ENCODE data around the gene AQP12B.
"Not testable (repeated sequence)": the region's sequence is repeated elsewhere in the genome, so short reads cannot be mapped to it uniquely, and the experiment has no call there.

AQP12B gene

GRCh38 chr2:240682431-240683224, at the start of gene AQP12B:
Gene AQP12B (minus strand): TSS chr2:240682885. CDS start chr2:240682837, 48 bp downstream.
- not testable (repeated sequence) for DNase-seq

- no peak for DNase-seq
Observed at GRCh38 chr2:240732184-240732583, 49.5 kb upstream of the AQP12B start.

GRCh38 chr2:240731178-240731545, 48.5 kb upstream of the AQP12B start:
- no peak for DNase-seq

GRCh38 chr2:240730501-240731177, 48.0 kb upstream of the AQP12B start:
- no peak for DNase-seq

- no peak for DNase-seq
Observed at GRCh38 chr2:240728827-240729226, 46.1 kb upstream of the AQP12B start.

- no peak for DNase-seq
Observed at GRCh38 chr2:240728361-240728760, 45.7 kb upstream of the AQP12B start.

GRCh38 chr2:240727913-240728312, 45.2 kb upstream of the AQP12B start:
- no peak for DNase-seq

GRCh38 chr2:240727439-240727838, 44.8 kb upstream of the AQP12B start:
- DNase-seq, result no peak

GRCh38 chr2:240726876-240727275, 44.2 kb upstream of the AQP12B start:
- no peak for DNase-seq

GRCh38 chr2:240725671-240726070, 43.0 kb upstream of the AQP12B start:
- DNase-seq, result no peak

- no peak for DNase-seq
Observed at GRCh38 chr2:240725266-240725665, 42.6 kb upstream of the AQP12B start.

GRCh38 chr2:240724431-240724830, 41.7 kb upstream of the AQP12B start:
- no peak for DNase-seq

- no peak for DNase-seq
Observed at GRCh38 chr2:240723851-240724250, 41.2 kb upstream of the AQP12B start.

- DNase-seq, result no peak
Observed at GRCh38 chr2:240722796-240723735, 40.4 kb upstream of the AQP12B start.

- DNase-seq, result no peak
Observed at GRCh38 chr2:240722376-240722775, 39.7 kb upstream of the AQP12B start.

GRCh38 chr2:240721596-240722180, 39.0 kb upstream of the AQP12B start:
- no peak for DNase-seq

GRCh38 chr2:240720686-240721595, 38.3 kb upstream of the AQP12B start:
- no peak for DNase-seq

GRCh38 chr2:240719676-240720545, 37.2 kb upstream of the AQP12B start:
- DNase-seq, result no peak

GRCh38 chr2:240718896-240719490, 36.3 kb upstream of the AQP12B start:
- no peak for DNase-seq

Data from activated CD8-positive, alpha-beta memory T cell treated with anti-CD3 and anti-CD28 coated beads for 24 hours (primary cell).